GM10248 (cell line): ENCODE measurements around the gene RASGRP4.

Source experiments
- CTCF ChIA-PET: fragments of 300-600 bp; sonication (Branson Sonifier 250); formaldehyde crosslinking; extraction: SDS; loops from one replicate; lab custom pipeline; 2021; ENCODE audit warnings: antibody characterized with exemption; lab: Yijun Ruan, JAX
- POLR2A ChIA-PET: fragments of 350-650 bp; sonication (Branson Sonifier 250); formaldehyde crosslinking; extraction: SDS; loops from one replicate; lab custom pipeline; 2020; ENCODE audit warnings: antibody characterized with exemption; lab: Yijun Ruan, JAX
- DNase-seq: peaks from one replicate; pipeline ENCODE4 v3.0.0; 2012; ENCODE audit errors: extremely low spot score
- CTCF ChIP-seq: IDR thresholded peaks from 2 replicates; pipeline ENCODE4 v1.5.1; 2012; ENCODE audit warnings: mild to moderate bottlenecking, low read depth; ENCODE audit errors: extremely low read depth, missing control alignments, control extremely low read depth

The RASGRP4 gene

GRCh38 chr19:38391911-38392464, 34.0 kb downstream of the RASGRP4 start:
- no peak for TF ChIP-seq CTCF
- DNase-seq, result no peak
- POLR2A ChIA-PET, result no interaction called here
- CTCF ChIA-PET, result interaction anchor here (3.7 kb wide), 1 partner anchor 11 kb away, joined by 32 read pairs; the partner anchor contains the start of gene FAM98C

- TF ChIP-seq CTCF, result no peak
- DNase-seq, result no peak
- ChIA-PET POLR2A (interaction anchor here (0.7 to 1.7 kb wide), 3 partner anchors 12 to 484 kb away, joined by 3 to 9 read pairs (median 9); partner anchors contain the start of genes FAM98C, PSMD8 and WDR87), CTCF (interaction anchor here (0.9 to 4.0 kb wide), 5 partner anchors 10 to 16 kb away, joined by 3 to 43 read pairs (median 5); partner anchors contain the start of genes FAM98C and PSMD8)
Measured at GRCh38 chr19:38389957-38390924, 35.8 kb downstream of the RASGRP4 start.

GRCh38 chr19:38389101-38389925, 36.7 kb downstream of the RASGRP4 start:
- TF ChIP-seq CTCF, result no peak
- no peak for DNase-seq
- CTCF ChIA-PET, result interaction anchor here (0.9 to 4.0 kb wide), 4 partner anchors 11 to 15 kb away, joined by 3 to 43 read pairs (median 4); partner anchors contain the start of genes FAM98C and PSMD8
- POLR2A ChIA-PET, result interaction anchor here (0.7 to 1.7 kb wide), 3 partner anchors 13 to 483 kb away, joined by 3 to 9 read pairs (median 9); partner anchors contain the start of genes FAM98C, PSMD8 and WDR87

GRCh38 chr19:38388349-38389100, 37.5 kb downstream of the RASGRP4 start, which contains the start of gene SPRED3:
Gene SPRED3, plus strand, starts transcription at chr19:38388697. Its CDS starts 1,606 bp downstream, at chr19:38390303.
- ChIA-PET CTCF (interaction anchor here (1.2 to 4.0 kb wide), 5 partner anchors 8 to 157 kb away, joined by 3 to 43 read pairs (median 5); partner anchors contain the start of genes CATSPERG, FAM98C and PSMD8), POLR2A (interaction anchor here (1.7 to 2.3 kb wide), 2 partner anchors 13 to 14 kb away, joined by 11 to 40 read pairs; partner anchors contain the start of genes FAM98C and PSMD8)
- no peak for DNase-seq
- no peak for TF ChIP-seq CTCF

GRCh38 chr19:38387550-38388348, 38.3 kb downstream of the RASGRP4 start, which contains the start of gene GGN:
Gene GGN, minus strand, starts transcription at chr19:38388034. Its CDS starts 773 bp downstream, at chr19:38387261.
- CTCF ChIA-PET, result interaction anchor here (0.7 to 4.0 kb wide), 6 partner anchors 9 to 158 kb away, joined by 3 to 43 read pairs (median 4); partner anchors contain the start of genes CATSPERG, FAM98C and PSMD8
- no peak for TF ChIP-seq CTCF
- POLR2A ChIA-PET, result interaction anchor here (0.6 to 2.3 kb wide), 4 partner anchors 13 to 461 kb away, joined by 3 to 40 read pairs (median 7); partner anchors contain the start of genes FAM98C and PSMD8
- peak; percentile 87 for DNase-seq
